GM18870 (cell line): ENCODE measurements around the gene ZNF839.
"Not testable (repeated sequence)": the region's sequence is repeated elsewhere in the genome, so short reads cannot be mapped to it uniquely, and the experiment has no call there.

Source experiments
- ATAC-seq: cut with Tn5 transposase; IDR thresholded peaks from one replicate; pipeline ENCODE4 v1.9.1; 2021; ENCODE audit warnings: moderate library complexity; ENCODE audit not compliant: unreplicated experiment

The ZNF839 gene

GRCh38 chr14:102319351-102320032 lies at the start of gene ZNF839:
ZNF839 (plus strand) TSS chr14:102319746; CDS start chr14:102319766, 20 bp downstream.
- ATAC-seq = peak; percentile 32

GRCh38 chr14:102272392-102272791 lies 47.2 kb upstream of the ZNF839 start:
- ATAC-seq = no peak

- no peak for ATAC-seq
Measured at GRCh38 chr14:102275866-102276265, 43.7 kb upstream of the ZNF839 start.

GRCh38 chr14:102277874-102278630 lies 41.5 kb upstream of the ZNF839 start:
- no peak for ATAC-seq

- ATAC-seq = no peak
Measured at GRCh38 chr14:102278631-102278935, 41.0 kb upstream of the ZNF839 start.

GRCh38 chr14:102279282-102279681 lies 40.3 kb upstream of the ZNF839 start:
- ATAC-seq = no peak

- no peak for ATAC-seq
Measured at GRCh38 chr14:102279688-102280348, 39.7 kb upstream of the ZNF839 start.

- ATAC-seq = no peak
Measured at GRCh38 chr14:102280376-102280962, 39.1 kb upstream of the ZNF839 start.

GRCh38 chr14:102282751-102283465 lies 36.6 kb upstream of the ZNF839 start:
- no peak for ATAC-seq

- ATAC-seq = no peak
Measured at GRCh38 chr14:102283631-102284129, 35.9 kb upstream of the ZNF839 start.

- no peak for ATAC-seq
Measured at GRCh38 chr14:102285106-102285505, 34.4 kb upstream of the ZNF839 start.

- no peak for ATAC-seq
Measured at GRCh38 chr14:102288139-102288538, 31.4 kb upstream of the ZNF839 start.

GRCh38 chr14:102292441-102292840 lies 27.1 kb upstream of the ZNF839 start:
- ATAC-seq = no peak

- ATAC-seq = no peak
Measured at GRCh38 chr14:102293781-102294180, 25.8 kb upstream of the ZNF839 start.

GRCh38 chr14:102295270-102295669 lies 24.3 kb upstream of the ZNF839 start:
- no peak for ATAC-seq

GRCh38 chr14:102297436-102298170 lies 21.9 kb upstream of the ZNF839 start:
- ATAC-seq = no peak

- not testable (repeated sequence) for ATAC-seq
Measured at GRCh38 chr14:102298303-102299070, 21.1 kb upstream of the ZNF839 start.

GRCh38 chr14:102303664-102304063 lies 15.9 kb upstream of the ZNF839 start:
- ATAC-seq = no peak
